GM18499 (cell line): ENCODE measurements around the gene METTL23.
A peak's percentile ranks its signal among the peaks of the same experiment; 100 is the strongest.
"Not testable (repeated sequence)": the region's sequence is repeated elsewhere in the genome, so short reads cannot be mapped to it uniquely, and the experiment has no call there.

Experiments
- ATAC-seq: cut with Tn5 transposase; IDR thresholded peaks from one replicate; pipeline ENCODE4 v1.9.1; 2021; ENCODE audit warnings: moderate number of reproducible peaks; ENCODE audit not compliant: insufficient read depth, unreplicated experiment

Gene METTL23

GRCh38 chr17:76710863-76711611 lies 15.6 kb upstream of the METTL23 start, which contains the start of gene MXRA7:
Gene MXRA7 (minus strand): TSS chr17:76710965. CDS start chr17:76710946, 19 bp downstream.
- no peak for ATAC-seq

DNA sequence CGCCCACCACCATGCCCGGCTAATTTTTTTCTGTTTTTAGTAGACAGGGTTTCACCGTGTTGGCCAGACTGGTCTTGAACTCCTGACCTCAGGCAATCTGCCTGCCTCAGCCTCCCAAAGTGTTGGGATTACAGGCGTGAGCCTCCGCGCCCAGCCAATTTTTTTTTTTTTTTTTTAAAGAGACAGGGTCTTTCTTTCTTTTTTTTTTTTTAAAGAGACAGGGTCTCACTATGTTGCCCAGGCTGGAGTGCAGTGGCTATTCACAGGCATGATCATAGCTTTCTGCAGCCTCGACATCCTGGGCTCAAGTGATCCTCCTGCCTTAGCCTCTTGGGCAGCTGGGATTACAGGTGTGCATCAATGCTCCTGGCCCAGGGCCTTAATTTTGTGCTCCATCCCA lies 14.3 kb upstream of the METTL23 start:
- not testable (repeated sequence) for ATAC-seq

GRCh38 chr17:76713765-76714164 lies 12.9 kb upstream of the METTL23 start:
- ATAC-seq, result no peak

GRCh38 chr17:76714336-76714735 lies 12.3 kb upstream of the METTL23 start:
- no peak for ATAC-seq

GRCh38 chr17:76714822-76715495 lies 11.7 kb upstream of the METTL23 start:
- no peak for ATAC-seq

DNA sequence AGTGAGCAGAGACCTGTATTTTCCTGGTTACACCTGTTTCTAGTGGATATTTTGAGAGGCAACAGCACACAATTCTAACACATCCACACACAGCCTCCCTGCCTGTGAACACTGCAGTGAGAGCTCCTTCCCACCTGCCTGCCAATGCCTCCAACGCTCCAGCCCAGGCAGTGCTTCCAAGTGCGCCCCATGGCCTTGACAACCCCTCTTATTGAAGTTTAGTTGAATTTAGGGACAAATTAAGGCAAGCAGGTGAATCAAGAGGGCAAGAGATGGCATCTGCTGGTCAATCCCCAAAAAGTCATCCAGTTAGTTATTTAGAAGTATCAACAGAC lies 11.2 kb upstream of the METTL23 start:
- ATAC-seq, result no peak

DNA sequence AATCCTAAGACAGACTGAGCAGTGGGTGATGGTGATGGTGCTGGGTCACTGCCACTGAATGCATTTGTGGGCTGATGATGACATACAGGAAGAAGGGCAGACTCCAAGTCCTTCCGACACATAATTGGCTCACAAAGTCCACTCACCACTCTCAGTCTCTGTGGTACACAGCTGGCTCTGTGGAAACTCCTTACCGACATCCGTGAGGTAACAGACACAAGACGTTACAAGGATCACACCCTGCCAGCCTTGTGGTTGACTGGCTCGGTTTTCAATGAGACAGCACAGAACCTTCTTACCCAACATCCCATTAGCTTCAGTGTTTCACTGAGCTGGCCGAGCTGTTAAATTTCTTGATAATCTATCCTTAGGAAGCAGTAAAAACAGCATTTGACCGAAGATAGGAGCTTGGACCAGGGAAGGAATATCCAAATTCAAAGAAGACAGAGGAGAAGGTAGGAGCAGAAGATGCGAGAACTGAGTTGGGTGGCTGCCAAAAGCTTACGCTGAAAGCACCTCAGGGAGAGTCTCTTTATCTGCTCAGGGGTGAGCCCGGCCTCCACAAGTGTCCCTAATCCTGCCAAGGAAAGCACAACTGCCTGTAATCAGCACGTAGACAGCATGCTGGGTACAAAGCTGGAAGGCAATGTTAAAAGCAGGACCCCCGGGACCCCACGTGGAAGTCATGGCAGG lies 10.3 kb upstream of the METTL23 start:
- no peak for ATAC-seq

GRCh38 chr17:76716839-76717215 lies 9.8 kb upstream of the METTL23 start:
- no peak for ATAC-seq

- ATAC-seq, result no peak
These were observed 8.1 kb upstream of the METTL23 start for GRCh38 chr17:76718516-76718915.

- ATAC-seq, result no peak
These were observed 6.4 kb upstream of the METTL23 start for GRCh38 chr17:76720211-76720610.

- no peak for ATAC-seq
These were observed 5.7 kb upstream of the METTL23 start for GRCh38 chr17:76720941-76721340.

DNA sequence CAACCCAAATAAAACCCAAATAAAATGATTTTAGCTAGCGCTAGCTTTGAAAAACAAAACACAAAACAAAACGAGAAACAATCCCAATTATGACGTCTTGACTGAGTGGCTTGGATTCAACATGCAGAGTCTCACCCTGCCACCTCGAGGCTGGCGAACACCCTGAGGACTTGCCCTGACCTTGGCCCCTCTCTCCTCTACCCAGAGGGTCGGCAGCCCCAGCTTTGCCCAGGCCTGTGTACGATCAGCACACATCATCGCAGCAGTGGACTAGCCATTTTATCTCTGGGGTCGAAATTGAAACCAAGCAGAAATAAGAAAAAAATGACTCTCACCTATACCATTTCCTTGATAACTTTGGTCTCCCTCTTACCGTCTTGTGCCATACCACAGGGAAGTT lies 5.2 kb upstream of the METTL23 start:
- no peak for ATAC-seq

GRCh38 chr17:76722279-76722678 lies 4.4 kb upstream of the METTL23 start:
- no peak for ATAC-seq

DNA sequence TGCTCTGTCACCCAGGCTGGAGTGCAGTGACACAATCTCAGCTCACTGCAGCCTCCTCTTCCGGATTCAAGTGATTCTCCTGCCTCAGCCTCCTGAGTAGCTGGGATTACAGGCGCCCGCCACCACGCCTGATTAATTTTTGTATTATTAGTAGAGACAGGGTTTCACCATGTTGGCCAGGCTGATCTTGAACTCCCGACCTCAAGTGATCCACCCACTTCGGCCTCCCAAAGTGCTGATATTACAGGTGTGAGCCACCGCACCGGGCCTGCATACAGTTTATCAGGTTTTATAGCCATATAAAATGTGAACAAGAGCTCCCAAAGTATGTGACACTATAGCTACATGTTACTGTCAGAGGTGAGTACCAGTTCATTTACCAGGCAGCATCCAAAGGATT lies 3.7 kb upstream of the METTL23 start:
- ATAC-seq, result not testable (repeated sequence)

DNA sequence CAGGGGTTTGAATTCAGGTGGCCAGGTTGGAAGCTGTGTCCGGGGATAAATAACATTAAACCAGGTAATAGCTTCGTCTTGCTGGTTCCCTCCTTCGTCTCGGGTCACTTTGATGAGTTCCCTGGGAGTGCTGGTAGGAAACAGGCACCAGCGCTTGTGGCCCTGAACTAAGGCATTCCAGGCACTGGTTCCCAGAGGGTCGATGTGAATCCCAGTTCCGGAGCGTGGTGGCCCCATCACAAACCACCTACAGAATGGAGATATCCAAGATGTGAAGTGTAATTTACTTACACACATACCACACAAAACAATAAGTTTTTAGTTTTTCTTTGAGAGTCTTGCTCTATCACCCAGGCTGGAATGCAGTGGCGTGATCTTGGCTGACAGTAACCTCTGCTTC lies 2.8 kb upstream of the METTL23 start:
- ATAC-seq, result no peak

DNA sequence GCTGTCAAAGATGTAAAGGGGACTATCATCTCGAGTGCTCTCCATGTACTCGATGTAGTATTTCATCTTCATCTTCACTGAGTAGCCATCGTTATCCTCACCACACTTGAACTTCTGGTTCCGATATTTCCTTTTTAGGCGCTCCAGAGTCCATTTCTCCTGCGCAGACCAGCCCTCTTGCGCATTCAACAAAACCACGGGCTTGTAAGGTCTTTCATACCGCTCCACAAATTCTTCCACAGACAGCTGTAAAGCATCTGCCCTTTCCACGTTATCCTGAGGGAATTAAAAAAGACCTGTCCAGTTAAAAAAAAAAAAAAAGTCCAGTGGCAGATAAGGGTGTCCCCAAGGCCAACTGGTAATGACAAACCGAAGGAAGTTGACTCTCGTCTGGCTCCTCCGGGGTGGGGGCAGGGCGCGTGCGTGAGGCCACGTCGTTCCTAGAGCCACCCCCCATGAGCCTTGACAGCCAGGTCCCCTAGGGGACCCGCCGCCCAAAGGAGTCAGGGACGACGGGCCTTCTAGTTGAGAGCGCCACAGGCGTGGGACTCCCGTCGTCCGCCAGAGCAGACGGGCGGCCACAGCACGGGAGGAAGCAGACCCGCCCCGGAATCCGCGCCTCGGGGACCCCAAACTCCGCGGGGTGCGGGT lies 934 bp upstream of the METTL23 start:
- peak; percentile 8 for ATAC-seq

- peak; percentile 48 for ATAC-seq
These were observed 336 bp upstream of the METTL23 start, which contains the start of gene JMJD6 for GRCh38 chr17:76726231-76726775. Gene JMJD6 (minus strand): TSS chr17:76726606. CDS start chr17:76726475, 131 bp downstream.

DNA sequence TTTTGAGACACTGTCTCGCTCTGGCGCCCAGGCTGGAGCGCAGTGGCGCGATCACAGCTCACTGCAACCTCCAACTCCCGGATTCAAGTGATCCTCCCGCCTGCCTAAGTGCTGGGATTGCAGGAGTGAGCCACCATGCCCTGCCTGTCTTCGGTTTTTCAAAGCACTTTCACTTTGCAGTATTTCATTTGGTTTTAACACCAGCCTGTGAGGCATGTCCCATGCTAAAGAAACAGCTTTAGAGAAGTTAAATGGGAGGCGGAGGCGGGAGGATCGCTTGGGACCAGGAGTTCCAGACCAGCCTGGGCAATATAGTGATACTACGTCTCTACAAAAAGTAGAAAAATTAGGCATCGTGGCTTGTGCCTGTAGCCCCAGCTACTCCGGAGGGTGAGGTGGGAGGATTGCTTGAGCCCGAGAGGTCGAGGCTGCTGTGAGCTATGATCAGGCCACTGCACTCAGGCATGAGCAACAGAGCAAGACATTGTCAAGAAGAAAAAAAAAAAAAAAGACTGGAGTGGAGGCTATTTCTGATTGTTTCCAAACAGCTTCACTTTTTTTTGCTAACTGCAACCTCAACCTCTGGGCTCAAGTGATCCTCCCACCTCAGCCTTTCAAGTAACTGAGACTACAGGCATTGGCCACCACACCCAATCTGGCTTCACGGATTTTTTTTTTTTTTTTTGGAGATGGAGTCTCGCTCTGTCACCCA lies 1.3 kb downstream of the METTL23 start:
- ATAC-seq, result no peak

- ATAC-seq, result not testable (repeated sequence)
These were observed 5.4 kb downstream of the METTL23 start for GRCh38 chr17:76731800-76732733.
